SK-N-MC (cell line): ENCODE results near the gene DRD2.
A peak's percentile ranks its signal among the peaks of the same experiment; 100 is the strongest.

Experiments used
- DNase-seq: peaks from one replicate; pipeline ENCODE4 v3.0.0-alpha.2; 2011; ENCODE audit warnings: low read depth, low spot score
- H3K27ac ChIP-seq: fragments of 200-600 bp; sonication (generic); 2 replicates; pipeline ENCODE4 v1.5.1; 2016; ENCODE audit warnings: mixed run types
- H3K36me3 ChIP-seq: fragments of 200-600 bp; sonication (generic); 2 replicates; pipeline ENCODE4 v1.6.1; 2017; ENCODE audit warnings: antibody characterized with exemption, low read length, mixed read lengths; ENCODE audit not compliant: insufficient read depth
- H3K4me3 ChIP-seq: fragments of 200-600 bp; sonication (generic); 2 replicates; pipeline ENCODE4 v1.5.1; 2016
- H3K9ac ChIP-seq: fragments of 200-600 bp; sonication (generic); 2 replicates; pipeline ENCODE4 v1.8.0; 2017; ENCODE audit warnings: mixed run types, mixed read lengths; ENCODE audit not compliant: insufficient read length
- H3K9me3 ChIP-seq: fragments of 200-600 bp; sonication (generic); 2 replicates; pipeline ENCODE4 v1.6.1; 2017; ENCODE audit warnings: low read depth, mild to moderate bottlenecking, antibody characterized with exemption, low read length, moderate library complexity, mixed read lengths
- EZH2 ChIP-seq: fragments of 200-600 bp; sonication (generic); IDR thresholded peaks from one replicate; pipeline ENCODE4 v1.6.1; 2017; ENCODE audit warnings: antibody characterized with exemption
- FOXP2 ChIP-seq: optimal IDR thresholded peaks from 2 replicates; pipeline ENCODE3; 2011; ENCODE audit warnings: mild to moderate bottlenecking, moderate library complexity; ENCODE audit not compliant: insufficient read depth; ENCODE audit errors: extremely low read length, control extremely low read depth
- POLR2AphosphoS5 ChIP-seq: IDR thresholded peaks from 2 replicates; pipeline ENCODE4 v1.6.1; 2012; ENCODE audit warnings: mild to moderate bottlenecking, low read depth, low read length, borderline replicate concordance

The DRD2 gene

DNA sequence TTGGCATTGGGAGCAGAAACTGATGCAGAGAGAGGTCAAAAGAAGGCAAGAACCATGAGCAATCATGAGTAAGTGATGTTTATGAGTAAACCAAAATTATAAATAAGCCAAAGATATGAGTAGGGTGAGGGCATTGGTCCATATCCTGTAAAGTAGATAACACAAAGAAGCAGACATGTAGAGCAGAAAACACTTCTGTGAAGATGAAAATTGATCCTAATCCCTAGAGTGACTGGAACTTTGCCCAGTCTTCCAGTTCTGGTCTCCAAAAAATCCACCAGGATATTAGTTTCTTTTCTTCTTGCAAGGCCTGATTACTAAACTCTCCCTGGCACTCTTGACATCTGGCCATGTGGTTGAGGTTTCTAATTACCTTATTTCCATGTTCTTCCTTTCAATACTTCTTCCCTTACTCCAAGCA, 13.7 kb upstream of the DRD2 start:
- Histone ChIP-seq H3K9me3 (no peaks in the 10 kb centered on the region), H3K9ac (no peak overlapping the region), H3K4me3 (no peak overlapping the region), H3K27ac (no peak overlapping the region), H3K36me3 (no peaks in the 10 kb centered on the region)
- TF ChIP-seq EZH2 (no peak), FOXP2 (no peak)
- DNase-seq = no peak

GRCh38 chr11:113487622-113488021, 12.4 kb upstream of the DRD2 start:
- no peak overlapping the region for H3K27ac ChIP-seq
- no peak for DNase-seq
- H3K36me3 ChIP-seq = no peaks in the 10 kb centered on the region
- no peak overlapping the region for H3K9ac ChIP-seq
- H3K9me3 ChIP-seq = no peaks in the 10 kb centered on the region
- no peak overlapping the region for H3K4me3 ChIP-seq
- TF ChIP-seq POLR2AphosphoS5 = no peak

GRCh38 chr11:113484223-113484622, 9.0 kb upstream of the DRD2 start:
- no peak overlapping the region for H3K4me3 ChIP-seq

GRCh38 chr11:113481672-113482071, 6.5 kb upstream of the DRD2 start:
- DNase-seq = no peak
- Histone ChIP-seq H3K4me3 (no peak overlapping the region), H3K9ac (no peak overlapping the region), H3K9me3 (no peaks in the 10 kb centered on the region), H3K27ac (no peak overlapping the region), H3K36me3 (no peaks in the 10 kb centered on the region)
- no peak for TF ChIP-seq POLR2AphosphoS5
- no peak for TF ChIP-seq FOXP2
- no peak for TF ChIP-seq EZH2

More at GRCh38 chr11:113484223-113484622, 9.0 kb upstream of the DRD2 start:
- Histone ChIP-seq H3K9me3 (no peaks in the 10 kb centered on the region), H3K9ac (no peak overlapping the region), H3K27ac (no peak overlapping the region), H3K36me3 (no peaks in the 10 kb centered on the region)
- TF ChIP-seq EZH2 = no peak
- no peak for TF ChIP-seq FOXP2
- TF ChIP-seq POLR2AphosphoS5 = no peak
- no peak for DNase-seq

- no peak for TF ChIP-seq EZH2
- TF ChIP-seq POLR2AphosphoS5 = no peak
- no peak for TF ChIP-seq FOXP2
Observed at GRCh38 chr11:113481226-113481625, 6.0 kb upstream of the DRD2 start.

DNA sequence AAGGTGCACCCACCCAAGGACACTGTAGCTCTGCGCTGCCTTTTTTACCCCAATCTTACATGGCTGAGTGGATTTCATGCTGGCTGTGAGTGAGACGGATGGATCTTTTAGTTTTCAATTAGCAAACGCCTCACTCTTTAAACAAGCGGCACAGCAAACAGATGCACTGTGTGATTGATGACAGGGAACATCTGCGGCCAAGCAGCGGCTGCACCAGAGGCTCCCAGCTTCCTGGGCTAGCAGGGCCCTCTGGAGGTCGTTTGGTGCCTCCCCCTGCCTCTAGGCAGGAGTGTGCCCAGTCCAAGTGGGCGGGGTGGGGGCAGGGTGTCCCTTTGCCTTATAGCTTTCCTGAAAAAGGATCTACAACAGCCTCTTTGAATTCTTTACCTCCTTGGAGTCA, 2.1 kb upstream of the DRD2 start:
- Histone ChIP-seq H3K36me3 (no peaks in the 10 kb centered on the region), H3K27ac (no peak overlapping the region), H3K4me3 (no peak overlapping the region), H3K9ac (no peak overlapping the region), H3K9me3 (no peaks in the 10 kb centered on the region)
- TF ChIP-seq POLR2AphosphoS5 = no peak
- no peak for TF ChIP-seq EZH2
- no peak for TF ChIP-seq FOXP2
- no peak for DNase-seq

More at GRCh38 chr11:113481226-113481625, 6.0 kb upstream of the DRD2 start:
- no peak for DNase-seq
- H3K4me3 ChIP-seq = no peak overlapping the region
- no peaks in the 10 kb centered on the region for H3K36me3 ChIP-seq
- H3K27ac ChIP-seq = no peak overlapping the region
- no peaks in the 10 kb centered on the region for H3K9me3 ChIP-seq
- H3K9ac ChIP-seq = no peak overlapping the region

DNA sequence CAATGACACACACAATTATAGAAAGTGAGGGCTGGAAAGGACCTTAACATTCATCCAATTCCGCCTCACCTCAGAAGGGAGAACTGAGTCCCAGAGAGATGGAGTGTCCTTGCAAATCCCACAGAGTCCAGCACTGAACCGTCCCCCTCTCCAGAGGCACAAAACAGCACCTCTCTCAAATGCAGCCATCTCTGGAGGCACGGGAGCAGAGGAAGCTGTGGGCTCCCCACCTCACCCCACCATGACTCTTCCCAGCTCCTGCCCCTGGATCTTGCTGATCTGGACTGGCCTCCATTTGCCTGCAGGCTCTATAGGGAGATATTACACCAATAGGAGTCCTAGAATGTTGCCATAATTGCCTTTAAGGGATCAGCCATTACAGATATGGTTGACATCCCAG, 1.4 kb upstream of the DRD2 start:
- Histone ChIP-seq H3K9ac (no peak overlapping the region), H3K9me3 (no peaks in the 10 kb centered on the region), H3K4me3 (no peak overlapping the region), H3K27ac (no peak overlapping the region), H3K36me3 (no peaks in the 10 kb centered on the region)
- no peak for DNase-seq
- TF ChIP-seq EZH2 = no peak
- TF ChIP-seq FOXP2 = no peak
- TF ChIP-seq POLR2AphosphoS5 = no peak

DNA sequence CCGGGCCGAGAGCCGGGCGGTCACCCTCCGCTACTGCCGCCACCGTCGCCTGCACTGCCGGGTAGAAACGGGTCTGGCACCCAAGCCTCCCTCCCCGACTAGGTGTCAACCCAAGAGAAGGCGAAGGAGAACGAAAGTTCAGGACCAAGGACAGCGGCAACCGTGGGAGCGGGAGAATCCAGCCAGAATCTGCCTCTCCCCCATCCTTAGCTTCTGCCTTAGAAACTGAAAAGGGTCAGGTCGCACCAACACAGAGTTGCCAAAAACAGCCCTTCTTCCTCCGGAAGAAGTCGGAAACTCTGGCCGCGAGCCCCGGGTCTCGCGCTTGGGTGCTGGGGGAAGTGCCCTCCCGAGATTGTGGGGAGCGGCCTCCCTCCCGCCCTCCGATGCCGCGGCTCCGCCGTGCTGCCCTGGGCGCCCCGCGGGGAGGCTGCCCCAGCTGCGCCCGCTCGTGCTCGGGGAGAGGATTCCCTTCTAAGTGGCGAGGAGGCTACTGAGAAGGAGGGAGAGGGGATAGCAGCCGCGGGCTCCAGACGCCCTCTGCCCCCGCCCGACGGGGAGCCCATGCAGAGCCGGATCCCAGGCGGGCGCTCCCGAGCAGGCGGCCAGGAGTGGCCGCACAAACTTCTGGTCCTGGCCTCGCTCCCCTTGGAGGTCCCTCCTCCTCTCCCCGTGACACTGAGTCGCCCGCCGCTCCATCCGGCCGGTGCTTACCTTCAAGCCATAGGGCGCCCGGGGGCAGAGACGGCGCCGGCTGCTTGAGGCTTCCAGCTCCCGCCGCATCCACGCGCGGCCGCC, 637 bp downstream of the DRD2 start:
- peak; percentile 47 for DNase-seq
- H3K9me3 ChIP-seq = no peaks in the 10 kb centered on the region
- no peaks in the 10 kb centered on the region for H3K36me3 ChIP-seq
- no peak overlapping the region for H3K27ac ChIP-seq
- no peak overlapping the region for H3K9ac ChIP-seq
- TF ChIP-seq FOXP2 (no peak), EZH2 (peak; percentile 90)
- H3K4me3 ChIP-seq = no peak overlapping the region

- TF ChIP-seq FOXP2 (no peak), POLR2AphosphoS5 (no peak), EZH2 (no peak)
- H3K36me3 ChIP-seq = no peaks in the 10 kb centered on the region
- no peak overlapping the region for H3K27ac ChIP-seq
- H3K4me3 ChIP-seq = no peak overlapping the region
- H3K9ac ChIP-seq = no peak overlapping the region
- no peaks in the 10 kb centered on the region for H3K9me3 ChIP-seq
- DNase-seq = no peak
Observed at GRCh38 chr11:113473983-113474361, 1.2 kb downstream of the DRD2 start.
